GM21717 (cell line): Measurements from ENCODE around the gene BMPR1A.

ENCODE experiments used
- ATAC-seq: cut with Tn5 transposase; IDR thresholded peaks from one replicate; pipeline ENCODE4 v1.9.1; 2021; ENCODE audit warnings: mild to moderate bottlenecking, moderate library complexity; ENCODE audit not compliant: unreplicated experiment

The BMPR1A gene

GRCh38 chr10:86981716-86982115 lies 225.3 kb downstream of the BMPR1A start:
- ATAC-seq, result no peak
